ENCODE results near the gene FZD7. TPM values are rescaled to one million over a fixed set of nuclear protein-coding genes. Genes with fewer than 3 reads are reported as not detected.

Gene FZD7
- total RNA-seq, 2 experiments from 2014 or later, result 0.17 to 0.25 TPM

- intact Hi-C loops (cut with DNase I, micrococcal nuclease), result no loop called here
- peaks cover 2 to 3% of the 10 kb centered on the region in 2 experiments for H3K27me3 ChIP-seq (ENCODE audit: control insufficient read depth in 1 of 2, insufficient read depth in 2 of 2, low read length in 2 of 2)
- no peak for ATAC-seq (ENCODE audit: poor library complexity)
- Mint-ChIP-seq H3K4me3 (no peak overlapping the region), H3K36me3 (ENCODE audit: low read depth) (no peaks in the 10 kb centered on the region), H3K27me3 (peaks cover under 1% of the 10 kb centered on the region), H3K27ac (no peak overlapping the region), H3K9me3 (no peaks in the 10 kb centered on the region), H3K4me1 (ENCODE audit: low read depth) (no peaks in the 10 kb centered on the region)
- no peaks in the 10 kb centered on the region for H3K9me3 ChIP-seq (ENCODE audit: control insufficient read depth in 1 of 2, insufficient read depth in 1 of 2, low read length in 2 of 2)
- no peaks in the 10 kb centered on the region for H3K4me1 ChIP-seq (ENCODE audit: insufficient read depth, low read length)
- CTCF ChIA-PET, result interaction anchor here (0.5 kb wide), 1 partner anchor 9 kb away, joined by 3 read pairs; no protein-coding TSS in a partner anchor
- no peaks in the 10 kb centered on the region for H3K36me3 ChIP-seq (ENCODE audit: insufficient read depth, low read length)
- H3K4me3 ChIP-seq (ENCODE audit: low read length), result no peak overlapping the region
- no peak for DNase-seq
- POLR2A ChIA-PET, result no interaction called here
- TF ChIP-seq CTCF (IDR thresholded peaks at IDR 0.05), result no peak
- no peak overlapping the region for H3K27ac ChIP-seq (ENCODE audit: low read depth in 1 of 2, low read length in 2 of 2)
Observed at GRCh38 chr2:201985728-201986462, 47.8 kb upstream of the FZD7 start.

GRCh38 chr2:201986463-201986735 lies 47.3 kb upstream of the FZD7 start:
- Mint-ChIP-seq H3K4me3 (no peak overlapping the region), H3K9me3 (no peaks in the 10 kb centered on the region), H3K4me1 (ENCODE audit: low read depth) (no peaks in the 10 kb centered on the region), H3K27me3 (no peaks in the 10 kb centered on the region), H3K27ac (no peak overlapping the region), H3K36me3 (ENCODE audit: low read depth) (no peaks in the 10 kb centered on the region)
- H3K4me3 ChIP-seq (ENCODE audit: low read length), result no peak overlapping the region
- no peaks in the 10 kb centered on the region for H3K36me3 ChIP-seq (ENCODE audit: insufficient read depth, low read length)
- DNase-seq (no peak), ATAC-seq (ENCODE audit: poor library complexity) (no peak)
- H3K4me1 ChIP-seq (ENCODE audit: insufficient read depth, low read length), result no peaks in the 10 kb centered on the region
- intact Hi-C loops (cut with DNase I, micrococcal nuclease), result no loop called here
- ChIA-PET CTCF (no interaction called here), POLR2A (no interaction called here)
- no peak for TF ChIP-seq CTCF (IDR thresholded peaks at IDR 0.05)
- H3K27ac ChIP-seq (ENCODE audit: low read depth in 1 of 2, low read length in 2 of 2), result no peak overlapping the region
- no peaks in the 10 kb centered on the region for H3K9me3 ChIP-seq (ENCODE audit: control insufficient read depth in 1 of 2, insufficient read depth in 1 of 2, low read length in 2 of 2)
- H3K27me3 ChIP-seq (ENCODE audit: control insufficient read depth in 1 of 2, insufficient read depth in 2 of 2, low read length in 2 of 2), result peaks cover 0 to 3% of the 10 kb centered on the region in 2 experiments

- no peaks in the 10 kb centered on the region for H3K9me3 ChIP-seq (ENCODE audit: control insufficient read depth in 1 of 2, insufficient read depth in 1 of 2, low read length in 2 of 2)
- TF ChIP-seq CTCF (IDR thresholded peaks at IDR 0.05), result no peak
- no peak overlapping the region for H3K4me3 Mint-ChIP-seq
- CTCF ChIA-PET, result no interaction called here
- no peaks in the 10 kb centered on the region for H3K4me1 Mint-ChIP-seq (ENCODE audit: low read depth)
- ATAC-seq (ENCODE audit: poor library complexity), result no peak
- no peak overlapping the region for H3K27ac ChIP-seq (ENCODE audit: low read depth in 1 of 2, low read length in 2 of 2)
- DNase-seq, result no peak
- POLR2A ChIA-PET, result no interaction called here
- no peaks in the 10 kb centered on the region for H3K4me1 ChIP-seq (ENCODE audit: insufficient read depth, low read length)
- H3K27me3 Mint-ChIP-seq, result no peaks in the 10 kb centered on the region
- H3K36me3 Mint-ChIP-seq (ENCODE audit: low read depth), result no peaks in the 10 kb centered on the region
- H3K36me3 ChIP-seq (ENCODE audit: insufficient read depth, low read length), result no peaks in the 10 kb centered on the region
- no peak overlapping the region for H3K27ac Mint-ChIP-seq
- intact Hi-C loops (cut with DNase I, micrococcal nuclease), result no loop called here
- H3K4me3 ChIP-seq (ENCODE audit: low read length), result no peak overlapping the region
- no peaks in the 10 kb centered on the region for H3K27me3 ChIP-seq (ENCODE audit: control insufficient read depth in 1 of 2, insufficient read depth in 2 of 2, low read length in 2 of 2)
- H3K9me3 Mint-ChIP-seq, result no peaks in the 10 kb centered on the region
Observed at GRCh38 chr2:201987426-201987825, 46.2 kb upstream of the FZD7 start.
